C1 segment of cervical spinal cord (tissue), 14 donors: ENCODE results near the gene NGF.
A peak's percentile ranks its signal among the peaks of the same experiment; 100 is the strongest.
"Not testable (repeated sequence)": the region's sequence is repeated elsewhere in the genome, so short reads cannot be mapped to it uniquely, and the experiment has no call there.

ENCODE experiments used
- DNase-seq, 14 donors: peaks; one replicate each; lab custom pipeline; 2025; lab: John Stamatoyannopoulos, UW

NGF gene

DNA sequence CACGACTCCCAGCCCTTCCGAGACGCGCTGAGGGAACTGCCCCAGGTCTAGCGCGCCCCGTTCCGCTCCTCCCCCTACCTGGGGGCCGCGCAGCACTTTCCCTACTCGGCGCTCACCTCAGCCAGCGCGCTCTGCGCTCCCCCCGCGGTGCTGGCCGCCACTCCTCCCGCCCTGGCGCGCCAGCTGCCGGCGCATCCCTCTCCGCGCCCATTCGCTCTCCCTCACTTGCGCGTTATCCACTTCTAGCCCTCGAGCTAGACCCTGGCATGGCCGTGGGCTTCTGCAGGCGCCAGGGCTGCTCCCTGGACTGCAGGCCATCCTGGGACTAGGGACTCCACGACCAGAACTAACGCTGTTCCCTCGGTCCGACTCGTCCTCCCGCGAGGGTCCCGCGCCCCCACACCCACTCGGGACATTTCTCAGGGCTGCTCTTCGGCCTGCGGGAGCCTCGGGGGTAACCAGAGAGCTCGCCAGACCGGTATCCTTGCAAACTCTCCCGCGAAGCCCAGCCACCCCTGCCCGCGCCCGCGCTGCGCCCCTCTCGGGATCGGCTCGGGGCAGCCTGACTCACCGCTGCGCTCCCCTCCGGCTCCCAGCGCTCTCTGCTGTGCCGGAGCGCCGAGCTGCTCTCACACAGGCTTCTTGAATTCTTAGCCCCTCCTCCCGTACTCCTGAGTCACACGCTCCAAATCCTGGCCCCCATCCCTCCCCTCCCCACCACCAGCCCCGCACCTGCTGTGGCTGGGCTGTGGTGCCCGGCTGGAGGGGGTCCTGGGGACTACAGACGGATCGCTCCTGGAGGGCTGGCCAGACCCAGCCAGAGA lies at the start of gene NGF:
NGF (minus strand) TSS at position 617 of the 824 bp plus-strand sequence. CDS start 51,454 bp downstream, outside the sequence.
- peak in 1 of 14 donors; percentile 9 for DNase-seq

GRCh38 chr1:115383455-115383854 lies 45.4 kb upstream of the NGF start:
- not testable (repeated sequence) for DNase-seq

DNA sequence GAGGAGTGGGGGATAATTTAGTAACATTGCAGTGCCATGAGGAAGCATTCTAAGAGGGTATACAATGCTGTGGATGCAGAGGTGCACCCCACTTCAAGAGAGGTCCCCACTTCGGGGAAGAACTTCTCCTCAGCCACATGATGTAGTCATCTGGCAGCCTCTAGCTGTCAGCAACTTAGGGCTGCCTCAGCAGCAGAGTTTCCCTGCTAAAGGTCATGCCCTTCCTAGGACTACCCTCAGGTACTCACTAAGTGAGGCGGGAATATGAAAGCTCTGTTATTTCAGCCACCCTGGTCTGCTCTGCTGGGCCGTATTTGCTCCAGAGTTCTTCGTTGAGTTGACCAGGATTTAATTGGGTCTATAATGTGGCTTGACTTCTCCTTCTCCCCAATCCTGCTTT lies 41.9 kb upstream of the NGF start:
- DNase-seq = no peak

DNA sequence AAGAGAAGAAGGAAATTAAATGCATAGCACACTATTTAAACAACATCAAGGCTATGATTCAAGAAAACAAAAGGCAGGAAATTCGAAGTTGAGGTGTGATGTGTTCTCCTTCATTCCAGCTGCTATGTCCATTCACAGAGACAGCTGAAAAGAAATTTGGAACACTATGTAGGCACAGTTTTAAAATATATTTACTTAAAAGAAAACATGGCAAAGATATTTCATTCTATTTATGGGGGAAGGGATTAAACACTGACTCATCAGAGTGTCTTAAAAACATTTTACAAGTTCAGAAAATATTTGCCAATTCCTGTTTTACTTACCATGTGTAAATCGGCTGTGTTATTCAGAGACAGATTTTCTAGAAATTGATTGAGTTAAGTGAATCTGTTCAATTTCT lies 39.4 kb upstream of the NGF start:
- DNase-seq = no peak

DNA sequence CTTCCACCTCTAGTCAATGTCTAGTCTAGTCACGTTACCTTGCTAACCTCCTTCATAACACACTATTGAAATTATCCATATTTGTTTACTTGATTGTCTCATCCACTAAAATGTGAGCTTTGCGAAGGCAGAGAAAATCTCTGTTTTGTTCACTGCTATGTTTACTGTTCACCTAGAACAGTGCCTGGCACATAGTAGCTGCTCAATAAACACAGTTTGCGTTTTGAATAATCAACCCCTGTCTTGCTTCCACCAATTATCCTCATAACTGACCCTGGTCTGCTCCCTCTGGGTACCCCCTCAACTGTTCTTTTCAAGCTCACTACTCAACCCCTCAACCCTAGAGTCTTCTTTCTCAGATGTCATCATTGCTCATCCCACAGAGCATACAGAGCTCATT lies 36.5 kb upstream of the NGF start:
- no peak for DNase-seq

DNA sequence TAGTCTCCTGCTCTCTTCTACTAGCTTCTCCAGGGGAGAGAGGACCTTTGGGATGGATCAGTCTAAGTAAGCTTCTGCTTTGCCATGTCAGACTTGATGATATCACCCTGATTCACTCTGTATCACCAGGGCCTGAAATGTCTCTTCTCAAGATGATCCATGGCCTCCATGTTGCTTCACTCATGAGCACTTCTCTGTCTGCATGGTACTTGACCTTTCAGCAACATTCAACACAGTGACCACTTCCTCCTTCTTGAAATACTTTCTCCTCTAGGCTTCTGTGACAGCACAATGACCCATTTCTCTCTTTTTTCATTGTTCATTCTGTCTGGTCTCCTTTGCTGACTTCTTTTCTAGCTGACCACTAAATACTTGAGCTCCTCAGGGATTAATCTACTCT lies 35.3 kb upstream of the NGF start:
- no peak for DNase-seq

- DNase-seq = no peak
These were observed 27.7 kb upstream of the NGF start for GRCh38 chr1:115365738-115366137.

- DNase-seq = no peak
These were observed 26.7 kb upstream of the NGF start for GRCh38 chr1:115364780-115365155.

- no peak for DNase-seq
These were observed 26.2 kb upstream of the NGF start for GRCh38 chr1:115364046-115364779.

DNA sequence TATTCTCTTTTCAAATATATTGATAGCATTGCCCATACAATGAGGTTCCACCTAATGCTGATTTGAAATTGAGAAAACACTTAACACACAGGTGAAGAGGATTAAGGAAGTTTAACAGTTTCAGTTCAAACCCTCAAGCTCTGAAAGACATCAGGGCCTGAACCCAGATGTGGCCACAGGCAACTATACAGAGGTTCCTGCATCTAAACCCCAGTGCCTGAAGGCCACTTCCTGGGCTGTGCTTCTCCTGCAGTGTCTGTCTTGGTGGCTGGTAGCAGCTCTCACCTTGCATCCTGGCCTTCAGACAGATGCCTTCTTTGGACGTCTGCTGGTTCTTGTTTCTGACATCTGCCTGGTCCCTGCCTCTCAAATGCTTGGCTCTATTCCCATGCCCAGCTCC lies 25.1 kb upstream of the NGF start:
- no peak for DNase-seq

- DNase-seq = not testable (repeated sequence)
These were observed 22.6 kb upstream of the NGF start for GRCh38 chr1:115360505-115361129.

DNA sequence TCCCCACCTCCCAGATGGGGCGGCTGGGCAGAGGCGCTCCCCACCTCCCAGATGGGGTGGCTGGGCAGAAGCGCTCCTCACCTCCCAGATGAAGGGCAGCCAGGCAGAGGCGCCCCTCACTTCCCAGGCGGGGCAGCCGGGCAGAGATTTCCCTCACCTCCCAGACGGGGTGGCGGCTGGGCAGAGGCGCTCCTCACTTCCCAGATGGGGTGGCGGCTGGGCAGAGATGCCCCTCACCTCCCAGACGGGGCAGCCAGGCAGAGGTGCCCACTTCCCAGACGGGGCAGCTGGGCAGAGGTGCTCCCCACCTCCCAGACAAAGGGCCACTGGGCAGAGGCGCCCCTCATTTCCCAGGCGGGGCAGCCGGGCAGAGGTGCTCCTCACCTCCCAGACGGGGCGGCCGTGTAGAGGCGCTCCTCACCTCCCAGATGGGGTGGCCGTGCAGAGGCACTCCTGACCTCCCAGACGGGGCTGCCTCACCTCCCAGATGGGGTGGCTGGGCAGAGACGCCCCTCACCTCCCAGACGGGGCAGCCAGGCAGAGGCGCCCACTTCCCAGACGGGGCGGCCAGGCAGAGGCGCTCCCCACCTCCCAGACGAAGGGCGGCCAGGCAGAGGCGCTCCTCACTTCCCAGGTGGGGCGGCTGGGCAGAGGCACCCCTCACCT lies 21.9 kb upstream of the NGF start:
- not testable (repeated sequence) for DNase-seq

GRCh38 chr1:115356356-115356755 lies 18.3 kb upstream of the NGF start:
- no peak for DNase-seq

- no peak for DNase-seq
These were observed 17.0 kb upstream of the NGF start for GRCh38 chr1:115355069-115355468.

DNA sequence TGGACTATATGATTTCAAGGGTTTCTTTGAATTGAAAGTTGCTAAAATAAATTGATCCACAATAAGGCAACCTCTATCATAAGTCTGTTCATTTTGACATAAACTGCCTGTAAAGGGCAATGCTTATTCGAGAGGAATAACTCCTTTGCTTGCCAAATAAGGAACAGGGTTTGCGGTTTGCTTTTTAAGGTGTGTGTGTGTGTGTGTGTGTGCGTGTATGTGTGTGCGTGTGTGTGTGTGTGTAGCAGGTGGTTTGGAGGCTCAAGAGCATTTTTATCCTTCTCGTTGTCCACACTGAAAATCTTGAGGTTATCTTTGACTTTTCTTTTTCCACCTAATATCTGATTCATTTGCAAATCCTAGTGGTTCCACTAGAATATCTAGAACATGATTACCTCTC lies 13.1 kb upstream of the NGF start:
- DNase-seq = no peak

DNA sequence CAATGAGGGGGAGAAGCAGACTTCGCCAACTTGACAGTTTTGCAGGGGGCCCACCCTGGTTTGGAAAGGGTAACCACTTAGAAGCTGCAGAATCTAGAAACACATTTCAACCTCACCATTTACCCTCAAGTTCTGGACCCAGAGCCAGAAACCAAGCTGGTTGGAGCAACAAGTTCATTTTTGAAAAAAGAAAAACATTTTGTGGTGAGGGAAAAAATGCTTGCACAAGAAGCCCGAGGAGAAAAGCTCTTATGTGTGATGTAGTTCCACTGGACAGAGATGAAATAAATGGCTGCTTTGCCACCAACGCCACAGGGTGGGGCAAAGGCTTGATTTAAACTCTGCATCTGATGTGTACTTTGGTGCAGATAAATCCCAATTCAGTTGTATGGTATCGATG lies 10.6 kb upstream of the NGF start:
- DNase-seq = no peak

DNA sequence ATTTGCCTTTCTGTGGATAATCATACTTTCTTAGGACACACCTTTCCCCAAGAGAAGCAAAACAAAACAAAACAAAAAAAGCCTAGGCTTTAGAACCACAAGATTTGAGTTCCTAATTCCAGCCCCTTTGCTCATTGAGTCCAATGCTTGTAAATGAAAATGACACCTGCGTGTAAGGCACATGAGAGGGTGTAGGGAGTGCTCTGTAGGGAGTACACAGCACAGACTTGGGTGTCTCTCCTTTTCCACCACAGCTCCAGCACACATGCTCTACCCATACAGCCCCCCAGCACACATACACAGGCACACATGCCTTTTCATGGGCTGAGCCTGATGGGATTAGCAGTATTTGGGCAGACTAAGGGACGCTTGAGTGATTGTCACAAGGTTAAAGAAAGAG lies 9.2 kb upstream of the NGF start:
- no peak for DNase-seq

DNA sequence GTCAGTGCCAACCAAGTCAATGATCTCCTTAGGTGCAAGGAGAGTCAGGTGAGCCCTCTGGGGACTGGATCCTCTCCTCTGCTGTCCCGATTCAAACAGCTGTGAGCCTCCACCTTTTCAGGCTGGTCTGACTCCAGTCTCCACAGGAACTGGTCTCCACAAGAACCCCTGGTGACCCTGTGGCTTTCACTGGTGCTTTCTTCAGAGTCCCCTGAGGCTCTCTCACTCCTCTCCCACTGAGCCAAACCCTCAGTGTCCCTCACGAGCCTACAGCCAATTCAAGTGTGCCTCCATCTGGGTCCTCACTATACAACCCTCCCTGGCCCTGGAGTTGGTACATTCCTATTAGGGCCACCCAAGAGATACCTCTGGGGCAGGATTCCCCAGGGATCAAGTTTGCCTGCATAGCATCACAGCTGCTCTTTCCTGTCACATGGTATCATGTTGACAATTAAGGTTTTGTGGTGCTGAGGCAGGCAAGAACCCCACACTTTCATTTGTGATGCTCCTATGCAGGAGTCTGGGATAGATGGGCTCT lies 5.2 kb upstream of the NGF start:
- DNase-seq = no peak

- no peak for DNase-seq
These were observed 3.9 kb upstream of the NGF start for GRCh38 chr1:115341948-115342347.

DNA sequence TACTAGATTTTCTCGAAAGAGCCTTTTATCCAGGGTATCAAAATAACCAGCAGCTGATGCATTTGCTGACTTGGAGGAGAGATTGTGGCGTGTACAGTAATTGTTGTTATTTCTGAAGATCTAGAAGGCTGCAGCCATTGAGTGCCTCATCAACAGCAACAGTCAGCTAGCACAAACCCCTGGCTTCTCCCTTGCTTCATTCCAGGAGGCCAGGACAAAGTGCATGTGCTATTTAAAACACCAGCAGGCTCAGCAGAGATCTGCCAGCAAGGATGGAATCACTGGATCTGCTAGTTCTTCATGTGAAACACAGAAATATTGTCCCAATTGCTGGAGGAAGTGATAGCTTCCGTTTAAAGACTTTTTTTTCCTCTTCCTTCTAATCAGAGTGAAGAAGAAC lies 2.8 kb upstream of the NGF start:
- DNase-seq = no peak

DNA sequence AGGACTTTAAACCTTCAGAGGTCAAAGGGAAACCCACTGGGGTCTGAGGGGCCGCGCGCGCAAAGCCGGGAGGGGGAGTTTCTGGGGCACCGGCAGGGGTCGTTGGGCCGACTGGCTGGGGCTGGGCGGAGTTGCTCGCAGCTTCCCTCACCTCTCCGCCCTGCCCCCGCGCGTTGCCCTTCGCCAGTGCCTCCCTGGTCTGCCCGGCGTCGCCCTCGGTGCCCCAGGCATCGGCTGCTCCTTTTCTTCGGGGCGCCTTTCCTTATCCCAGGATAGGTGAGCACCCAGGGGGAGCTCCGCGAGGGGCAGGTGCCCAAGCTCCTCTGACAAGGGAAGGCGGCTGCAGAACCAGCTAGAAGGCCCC lies 390 bp upstream of the NGF start:
- DNase-seq = no peak

DNA sequence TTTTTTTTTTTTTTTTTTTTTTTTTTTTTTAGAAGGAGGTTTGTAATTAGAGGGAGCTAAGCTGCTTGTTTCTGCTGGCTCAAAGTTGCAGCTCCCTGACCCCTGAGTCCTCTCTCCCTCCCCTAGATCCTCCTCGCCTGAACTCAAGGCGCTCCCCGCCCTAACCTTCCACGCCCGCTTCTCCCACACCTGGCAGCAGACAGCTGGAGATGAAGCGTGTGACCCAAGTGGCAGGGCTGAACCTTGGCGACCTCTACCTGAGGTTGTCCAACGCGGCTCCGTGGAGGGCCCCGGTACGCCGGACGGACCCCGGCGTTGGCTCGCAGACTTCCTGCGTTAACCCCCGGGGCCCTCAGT lies 795 bp downstream of the NGF start:
- no peak for DNase-seq
